ENCODE data around the gene CCNDBP1. TPM values are rescaled to one million over a fixed set of nuclear protein-coding genes. Genes with fewer than 3 reads are reported as not detected.
"Not testable (repeated sequence)": the region's sequence is repeated elsewhere in the genome, so short reads cannot be mapped to it uniquely, and the experiment has no call there.

CCNDBP1 gene
- total RNA-seq, 1 donor from 2014 or later, result 39.0 TPM

DNA sequence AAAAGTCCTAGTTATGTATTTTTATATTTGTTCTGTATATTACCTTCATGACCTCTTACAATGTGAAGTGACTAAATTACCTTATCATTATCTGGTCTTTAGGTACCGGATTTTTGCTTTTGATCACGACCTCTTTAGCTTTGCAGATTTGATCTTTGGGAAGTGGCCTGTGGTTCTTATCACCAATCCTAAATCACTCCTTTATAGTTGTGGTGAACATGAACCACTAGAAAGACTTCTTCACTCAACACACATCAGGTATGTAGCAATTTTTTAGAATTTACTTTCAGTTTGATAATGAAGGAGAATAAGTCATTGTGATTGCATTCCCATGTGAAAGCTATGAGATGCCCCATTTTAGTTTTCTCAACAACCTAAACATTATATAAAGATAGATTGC lies 33.5 kb upstream of the CCNDBP1 start:
- Histone ChIP-seq H3K36me3 (ENCODE audit: control insufficient read depth, insufficient read depth, low read length) (no peaks in the 10 kb centered on the region), H3K27me3 (ENCODE audit: control insufficient read depth, insufficient read depth, low read length) (no peaks in the 10 kb centered on the region)
- TF ChIP-seq, protein P1, sequence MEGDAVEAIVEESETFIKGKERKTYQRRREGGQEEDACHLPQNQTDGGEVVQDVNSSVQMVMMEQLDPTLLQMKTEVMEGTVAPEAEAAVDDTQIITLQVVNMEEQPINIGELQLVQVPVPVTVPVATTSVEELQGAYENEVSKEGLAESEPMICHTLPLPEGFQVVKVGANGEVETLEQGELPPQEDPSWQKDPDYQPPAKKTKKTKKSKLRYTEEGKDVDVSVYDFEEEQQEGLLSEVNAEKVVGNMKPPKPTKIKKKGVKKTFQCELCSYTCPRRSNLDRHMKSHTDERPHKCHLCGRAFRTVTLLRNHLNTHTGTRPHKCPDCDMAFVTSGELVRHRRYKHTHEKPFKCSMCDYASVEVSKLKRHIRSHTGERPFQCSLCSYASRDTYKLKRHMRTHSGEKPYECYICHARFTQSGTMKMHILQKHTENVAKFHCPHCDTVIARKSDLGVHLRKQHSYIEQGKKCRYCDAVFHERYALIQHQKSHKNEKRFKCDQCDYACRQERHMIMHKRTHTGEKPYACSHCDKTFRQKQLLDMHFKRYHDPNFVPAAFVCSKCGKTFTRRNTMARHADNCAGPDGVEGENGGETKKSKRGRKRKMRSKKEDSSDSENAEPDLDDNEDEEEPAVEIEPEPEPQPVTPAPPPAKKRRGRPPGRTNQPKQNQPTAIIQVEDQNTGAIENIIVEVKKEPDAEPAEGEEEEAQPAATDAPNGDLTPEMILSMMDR (IDR thresholded peaks at IDR 0.05; ENCODE audit: insufficient read depth, low read length, severe bottlenecking), result no peak

DNA sequence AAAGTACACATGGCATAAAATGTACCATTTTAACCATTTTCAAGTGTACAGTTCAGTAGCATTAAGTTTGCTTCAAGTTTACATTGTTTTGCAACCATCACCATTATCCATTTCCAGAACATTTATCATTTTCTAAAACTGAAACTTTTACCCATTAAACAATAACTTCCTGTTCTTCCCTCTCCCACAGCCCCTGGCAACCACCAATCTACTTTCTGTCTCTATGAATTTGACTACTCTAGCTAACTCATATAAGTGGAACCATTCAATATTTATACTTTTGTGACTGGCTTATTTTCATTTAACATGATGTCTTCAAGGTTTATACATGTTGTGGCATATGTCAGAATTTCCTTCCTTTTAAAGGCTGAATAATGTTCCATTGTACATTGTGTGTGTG lies 31.9 kb upstream of the CCNDBP1 start:
- Histone ChIP-seq H3K36me3 (ENCODE audit: control insufficient read depth, insufficient read depth, low read length) (no peaks in the 10 kb centered on the region), H3K4me3 (ENCODE audit: low read depth, low read length) (no peak overlapping the region), H3K27me3 (ENCODE audit: control insufficient read depth, insufficient read depth, low read length) (no peaks in the 10 kb centered on the region)
- FAIRE-seq, result no peak
- TF ChIP-seq, protein P1 (IDR thresholded peaks at IDR 0.05; ENCODE audit: insufficient read depth, low read length, severe bottlenecking), result no peak
- DNase-seq (ENCODE audit: low read depth), result no peak

More for the DNA sequence above, 33.5 kb upstream of the CCNDBP1 start:
- no peak overlapping the region for H3K4me3 ChIP-seq (ENCODE audit: low read depth, low read length)
- FAIRE-seq (no peak), DNase-seq (ENCODE audit: low read depth) (no peak)

DNA sequence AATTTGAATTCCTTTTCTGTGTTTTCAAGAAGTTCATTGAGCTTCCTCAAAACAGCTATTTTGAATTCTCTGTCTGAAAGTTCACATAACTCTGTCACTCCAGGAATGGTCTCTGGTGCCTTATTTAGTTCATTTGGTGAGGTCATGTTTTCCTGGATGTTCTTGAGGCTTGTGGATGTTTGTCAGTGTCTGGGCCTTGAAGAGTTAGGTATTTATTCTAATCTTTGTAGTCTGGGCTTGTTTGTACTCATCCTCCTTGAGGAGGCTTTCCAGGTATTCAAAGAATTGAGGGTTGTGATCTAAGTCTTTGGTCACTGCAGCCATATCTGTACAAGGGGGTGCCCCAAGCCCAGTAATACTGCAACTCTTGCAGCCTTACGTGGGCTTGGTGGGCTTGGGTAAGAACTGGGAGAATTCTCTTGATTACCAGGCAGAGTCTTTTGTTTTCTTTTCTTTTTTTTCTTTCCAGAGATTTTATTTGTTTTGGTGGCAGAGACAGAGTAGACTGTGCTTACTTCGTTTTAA lies 19.3 kb upstream of the CCNDBP1 start:
- peak; percentile 80 for DNase-seq (ENCODE audit: low read depth)
- TF ChIP-seq, protein P1 (IDR thresholded peaks at IDR 0.05; ENCODE audit: insufficient read depth, low read length, severe bottlenecking), result no peak
- no peaks in the 10 kb centered on the region for H3K27me3 ChIP-seq (ENCODE audit: control insufficient read depth, insufficient read depth, low read length)
- no peak overlapping the region for H3K4me3 ChIP-seq (ENCODE audit: low read depth, low read length)
- no peaks in the 10 kb centered on the region for H3K36me3 ChIP-seq (ENCODE audit: control insufficient read depth, insufficient read depth, low read length)
- FAIRE-seq, result no peak

DNA sequence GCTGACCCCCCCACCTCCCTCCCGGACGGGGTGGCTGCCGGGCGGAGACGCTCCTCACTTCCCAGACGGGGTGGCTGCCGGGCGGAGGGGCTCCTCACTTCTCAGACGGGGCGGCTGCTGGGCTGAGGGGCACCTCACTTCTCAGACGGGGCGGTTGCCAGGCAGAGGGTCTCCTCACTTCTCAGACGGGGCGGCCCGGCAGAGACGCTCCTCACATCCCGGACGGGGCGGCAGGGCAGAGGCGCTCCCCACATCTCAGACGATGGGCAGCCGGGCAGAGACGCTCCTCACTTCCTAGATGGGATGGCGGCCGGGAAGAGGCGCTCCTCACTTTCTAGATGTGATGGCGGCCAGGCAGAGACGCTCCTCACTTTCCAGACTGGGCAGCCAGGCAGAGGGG lies 17.9 kb upstream of the CCNDBP1 start:
- not testable (repeated sequence) for FAIRE-seq

DNA sequence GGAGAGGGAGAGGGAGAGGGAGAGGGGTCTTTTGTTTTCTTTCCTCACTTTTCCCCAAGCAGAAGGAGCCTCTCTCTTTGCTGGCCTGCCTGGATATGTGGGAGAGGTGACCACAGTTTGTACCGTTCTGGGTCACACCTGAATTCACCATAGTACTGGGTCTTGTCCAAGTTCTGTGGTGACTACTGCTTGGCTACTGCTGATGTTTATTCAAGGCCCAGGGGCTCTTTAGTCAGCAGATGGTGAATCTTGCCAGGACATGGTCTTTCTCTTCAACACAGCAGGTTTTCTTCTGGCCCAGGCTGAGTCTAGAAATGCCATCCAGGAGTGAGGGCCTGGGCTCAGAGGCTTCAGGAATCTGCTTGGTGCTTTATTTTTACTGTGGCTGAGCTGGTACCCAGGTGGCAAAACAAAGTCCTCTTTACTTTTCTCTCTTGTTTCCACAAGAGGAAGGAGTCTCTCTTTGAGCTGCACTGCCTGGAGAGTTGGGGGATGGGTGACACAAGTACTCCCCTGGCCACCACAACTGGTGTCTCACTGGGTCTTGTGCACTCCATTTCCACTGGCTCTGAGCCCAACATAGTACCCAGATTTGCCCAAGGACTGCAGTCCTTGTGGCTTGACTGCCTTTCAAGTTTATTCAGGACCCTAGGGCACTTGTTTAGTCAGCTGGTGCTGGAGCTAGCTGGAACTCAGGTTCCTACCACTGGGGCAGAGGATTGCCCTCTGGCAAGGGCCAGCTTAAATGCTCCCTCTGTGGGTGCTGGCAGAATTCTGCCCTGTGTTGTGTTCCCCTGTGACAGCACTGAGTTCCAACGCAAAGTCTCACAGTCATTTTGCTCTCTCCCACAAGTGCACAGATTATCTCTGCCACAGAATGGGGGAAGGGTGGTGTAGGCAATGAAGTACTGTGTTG lies 16.8 kb upstream of the CCNDBP1 start:
- peak; percentile 92 for DNase-seq (ENCODE audit: low read depth)
- H3K4me3 ChIP-seq (ENCODE audit: low read depth, low read length), result no peak overlapping the region
- peak; percentile 77 for FAIRE-seq
- no peaks in the 10 kb centered on the region for H3K36me3 ChIP-seq (ENCODE audit: control insufficient read depth, insufficient read depth, low read length)
- TF ChIP-seq, protein P1 (IDR thresholded peaks at IDR 0.05; ENCODE audit: insufficient read depth, low read length, severe bottlenecking), result no peak
- no peaks in the 10 kb centered on the region for H3K27me3 ChIP-seq (ENCODE audit: control insufficient read depth, insufficient read depth, low read length)

More for the DNA sequence above, 17.9 kb upstream of the CCNDBP1 start:
- H3K36me3 ChIP-seq (ENCODE audit: control insufficient read depth, insufficient read depth, low read length); H3K27me3 ChIP-seq (ENCODE audit: control insufficient read depth, insufficient read depth, low read length); H3K4me3 ChIP-seq (ENCODE audit: low read depth, low read length); DNase-seq (ENCODE audit: low read depth): not testable (repeated sequence)

DNA sequence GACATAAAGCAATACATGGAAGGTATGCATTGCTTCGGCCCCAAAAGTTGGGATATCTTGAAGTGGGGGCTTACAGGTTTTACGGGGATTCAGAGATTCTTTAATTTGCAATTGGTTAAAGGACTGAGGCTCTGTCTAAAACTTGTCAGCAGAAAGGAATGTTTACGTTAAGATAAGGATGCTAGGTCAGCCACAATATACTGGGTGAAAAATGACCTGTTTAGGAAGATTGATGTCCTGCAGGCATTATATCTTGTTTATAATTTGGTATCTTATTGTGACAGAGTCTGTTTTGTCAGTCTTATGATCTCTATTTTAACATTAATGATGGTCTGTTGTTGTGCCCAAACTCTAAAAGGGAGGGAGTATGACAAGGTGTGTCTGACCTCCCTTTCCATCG lies 15.3 kb upstream of the CCNDBP1 start:
- DNase-seq (ENCODE audit: low read depth), result peak; percentile 24
- Histone ChIP-seq H3K27me3 (ENCODE audit: control insufficient read depth, insufficient read depth, low read length) (no peaks in the 10 kb centered on the region), H3K4me3 (ENCODE audit: low read depth, low read length) (no peak overlapping the region), H3K36me3 (ENCODE audit: control insufficient read depth, insufficient read depth, low read length) (no peaks in the 10 kb centered on the region)
- TF ChIP-seq, protein P1 (IDR thresholded peaks at IDR 0.05; ENCODE audit: insufficient read depth, low read length, severe bottlenecking), result no peak
- FAIRE-seq, result no peak

DNA sequence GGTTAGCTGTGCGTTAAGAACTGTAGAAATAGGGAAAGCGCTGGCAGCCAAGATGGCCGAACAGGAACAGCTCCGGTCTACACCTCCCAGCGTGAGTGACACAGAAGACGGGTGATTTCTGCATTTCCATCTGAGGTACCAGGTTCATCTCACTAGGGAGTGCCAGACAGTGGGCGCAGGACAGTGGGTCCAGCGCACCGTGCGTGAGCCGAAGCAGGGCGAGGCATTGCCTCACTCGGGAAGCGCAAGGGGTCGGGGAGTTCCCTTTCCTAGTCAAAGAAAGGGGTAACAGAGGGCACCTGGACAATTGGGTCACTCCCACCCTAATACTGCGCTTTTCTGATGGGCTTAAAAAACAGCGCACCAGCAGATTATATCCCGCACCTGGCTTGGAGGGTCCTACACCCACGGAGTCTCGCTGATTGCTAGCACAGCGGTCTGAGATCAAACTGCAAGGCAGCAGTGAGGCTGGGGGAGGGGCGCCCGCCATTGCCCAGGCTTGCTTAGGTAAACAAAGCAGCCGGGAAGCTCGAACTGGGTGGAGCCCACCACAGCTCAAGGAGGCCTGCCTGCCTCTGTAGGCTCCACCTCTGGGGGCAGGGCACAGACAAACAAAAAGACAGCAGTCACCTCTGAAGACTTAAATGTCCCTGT lies 9.4 kb upstream of the CCNDBP1 start:
- not testable (repeated sequence) for H3K36me3 ChIP-seq (ENCODE audit: control insufficient read depth, insufficient read depth, low read length); DNase-seq (ENCODE audit: low read depth); H3K4me3 ChIP-seq (ENCODE audit: low read depth, low read length); FAIRE-seq; H3K27me3 ChIP-seq (ENCODE audit: control insufficient read depth, insufficient read depth, low read length)

DNA sequence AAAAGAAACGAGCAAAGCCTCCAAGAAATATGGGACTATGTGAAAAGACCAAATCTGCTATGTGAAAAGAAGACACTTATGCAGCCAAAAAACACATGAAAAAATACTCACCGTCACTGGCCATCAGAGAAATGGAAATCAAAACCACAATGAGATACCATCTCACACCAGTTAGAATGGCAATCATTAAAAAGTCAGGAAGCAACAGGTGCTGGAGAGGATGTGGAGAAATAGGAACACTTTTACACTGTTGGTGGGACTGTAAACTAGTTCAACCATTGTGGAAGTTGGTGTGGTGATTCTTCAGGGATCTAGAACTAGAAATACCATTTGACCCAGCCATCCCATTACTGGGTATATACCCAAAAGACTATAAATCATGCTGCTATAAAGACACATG lies 8.1 kb upstream of the CCNDBP1 start:
- DNase-seq (ENCODE audit: low read depth); H3K27me3 ChIP-seq (ENCODE audit: control insufficient read depth, insufficient read depth, low read length); FAIRE-seq; H3K36me3 ChIP-seq (ENCODE audit: control insufficient read depth, insufficient read depth, low read length); H3K4me3 ChIP-seq (ENCODE audit: low read depth, low read length): not testable (repeated sequence)
